Transverse colon (tissue), 4 donors: Measurements from ENCODE around the gene PRSS1. TPM values are rescaled to one million over a fixed set of nuclear protein-coding genes. Genes with fewer than 3 reads are reported as not detected.

ENCODE experiments used
- DNase-seq: peaks from one replicate; pipeline ENCODE4 v3.0.0-alpha.2; 2019
- H3K27ac ChIP-seq, 4 donors: fragments of 200-600 bp; sonication (generic); 2 replicates each; pipeline ENCODE4 v1.5.1; 2016 to 2018; ENCODE audit warnings: inconsistent platforms in 4 of 4
- H3K27me3 ChIP-seq: fragments of 200-600 bp; sonication (generic); 2 replicates; pipeline ENCODE4 v1.5.1; 2017; ENCODE audit warnings: inconsistent platforms
- H3K36me3 ChIP-seq, 4 donors: fragments of 200-600 bp; sonication (generic); 2 replicates each; pipeline ENCODE4 v1.5.1; 2017 to 2019; ENCODE audit warnings: inconsistent platforms in 4 of 4
- H3K4me1 ChIP-seq, 4 donors: fragments of 200-600 bp; sonication (generic); 2 replicates each; pipeline ENCODE4 v1.5.1; 2017 to 2020; ENCODE audit warnings: inconsistent platforms in 4 of 4
- H3K4me3 ChIP-seq, 4 donors: fragments of 200-600 bp; sonication (generic); 1 replicate in 1 of 4; 2 replicates in 3 of 4; pipeline versions ENCODE4 v1.5.1 to v1.6.1; 2017 to 2019; ENCODE audit warnings: inconsistent platforms in 4 of 4
- H3K9me3 ChIP-seq, 2 donors: fragments of 200-600 bp; sonication (generic); 2 replicates each; pipeline ENCODE4 v1.5.1; 2017 to 2019; ENCODE audit warnings: inconsistent platforms in 2 of 2
- CTCF ChIP-seq, 5 experiments: fragments of 200-600 bp in 3 of 5; fragments of 450-650 bp in 2 of 5; sonication (generic) in 3 of 5; IDR thresholded peaks; 1 replicate in 2 of 5; 2 replicates in 3 of 5; pipeline ENCODE4 v1.5.1; 2016 to 2017; ENCODE audit warnings: antibody characterized with exemption in 5 of 5, inconsistent platforms in 3 of 5, mild to moderate bottlenecking in 2 of 5, moderate library complexity in 1 of 5
- EP300 ChIP-seq: sonication (generic); formaldehyde crosslinking; IDR thresholded peaks from one replicate; pipeline ENCODE4 v1.6.1; 2017; ENCODE audit warnings: antibody characterized with exemption, low read depth
- POLR2A ChIP-seq: fragments of 450-650 bp; IDR thresholded peaks from one replicate; pipeline ENCODE4 v1.6.1; 2016; ENCODE audit warnings: antibody characterized with exemption, mild to moderate bottlenecking, moderate library complexity
- POLR2AphosphoS5 ChIP-seq, 3 donors: sonication (generic); formaldehyde crosslinking; IDR thresholded peaks; one replicate each; pipeline ENCODE4 v1.6.1; 2016; ENCODE audit warnings: antibody characterized with exemption in 3 of 3
- WGBS, 2 donors: methylation state at CpG; one replicate each; pipeline ENCODE4 v1.1.5; 2018; ENCODE audit warnings: low coverage in 1 of 2; 5-methylcytosine and 5-hydroxymethylcytosine counted together
- in situ Hi-C, 4 donors: fragments of 200-750 bp; cut with MboI; loops; one replicate each; pipeline versions ENCODE4 v1.15.0 to v1.15.1; 2017; ENCODE audit warnings: low sequenced_read_pairs in 3 of 4, low pct_ligation_motif_present in 1 of 4, low pct_unique_long_range_greater_than_20kb in 1 of 4
- intact Hi-C: fragments of 100-400 bp; cut with DNase I; formaldehyde crosslinking; loops from one replicate; pipeline ENCODE4 v1.15.1; 2023; ENCODE audit warnings: low total_unique reads
- total RNA-seq, 4 donors: library from RNA; depleted of rRNA; stranded (reverse); fragments of >200 nt; gene quantifications; one replicate each; pipeline ENCODE4 v1.1.0, GENCODE V29; 2016

PRSS1 gene
- total RNA-seq, 4 donors from 2014 or later: not detected

- TF ChIP-seq EP300 (no peak), POLR2A (no peak), POLR2AphosphoS5 (IDR thresholded peaks at IDR 0.05) (no peak), CTCF (IDR thresholded peaks at IDR 0.05) (no peak)
- Histone ChIP-seq H3K9me3 (no peaks in the 10 kb centered on the region), H3K4me1 (peaks cover 0 to 4% (median 0%) of the 10 kb centered on the region in 4 donors), H3K36me3 (no peaks in the 10 kb centered on the region), H3K27ac (no peak overlapping the region), H3K4me3 (no peak overlapping the region), H3K27me3 (peaks cover 9% of the 10 kb centered on the region)
- no peak for DNase-seq
- in situ Hi-C loops: loop anchor here in 2 of 4 donors (10.0 to 25.0 kb wide), 2 partner anchors 147 to 149 kb away; no protein-coding TSS in a partner anchor
- 68 to 75% methylated on average over 5 to 7 of the region's 7 CpGs for WGBS, 2 donors
- intact Hi-C loops: loop anchor here (10.0 kb wide), 1 partner anchor 179 kb away; no protein-coding TSS in a partner anchor
Observed at GRCh38 chr7:142784096-142784495, 34.8 kb downstream of the PRSS1 start.

- in situ Hi-C loops (loop anchor here in 2 of 4 donors (10.0 to 25.0 kb wide), 2 partner anchors 147 to 150 kb away; no protein-coding TSS in a partner anchor), intact Hi-C loops (loop anchor here (10.0 kb wide), 1 partner anchor 180 kb away; no protein-coding TSS in a partner anchor)
- Histone ChIP-seq H3K4me3 (no peak overlapping the region), H3K4me1 (peaks cover 0 to 4% (median 0%) of the 10 kb centered on the region in 4 donors), H3K36me3 (no peaks in the 10 kb centered on the region), H3K27ac (no peak overlapping the region), H3K27me3 (peaks cover 9% of the 10 kb centered on the region), H3K9me3 (no peaks in the 10 kb centered on the region)
- TF ChIP-seq POLR2AphosphoS5 (IDR thresholded peaks at IDR 0.05) (no peak), POLR2A (no peak), CTCF (IDR thresholded peaks at IDR 0.05) (no peak), EP300 (no peak)
- DNase-seq: no peak
- 78 to 81% methylated on average over 8 of the region's 8 CpGs for WGBS, 2 donors
Observed at GRCh38 chr7:142784716-142785115, 35.4 kb downstream of the PRSS1 start.

GRCh38 chr7:142785841-142786250, 36.6 kb downstream of the PRSS1 start:
- Histone ChIP-seq H3K4me1 (peaks cover 0 to 4% (median 0%) of the 10 kb centered on the region in 4 donors), H3K27me3 (peaks cover 9% of the 10 kb centered on the region), H3K27ac (no peak overlapping the region), H3K9me3 (no peaks in the 10 kb centered on the region), H3K4me3 (no peak overlapping the region), H3K36me3 (no peaks in the 10 kb centered on the region)
- in situ Hi-C loops: loop anchor here in 2 of 4 donors (10.0 to 25.0 kb wide), 2 partner anchors 149 to 151 kb away; no protein-coding TSS in a partner anchor
- DNase-seq: peak; percentile 37
- intact Hi-C loops: loop anchor here (10.0 kb wide), 1 partner anchor 181 kb away; no protein-coding TSS in a partner anchor
- 84 to 89% methylated on average over 3 to 8 of the region's 8 CpGs for WGBS, 2 donors
- TF ChIP-seq POLR2A (peak; percentile 49), EP300 (no peak), POLR2AphosphoS5 (IDR thresholded peaks at IDR 0.05) (peak in 2 of 3 donors; percentile 36 to 45), CTCF (IDR thresholded peaks at IDR 0.05) (no peak)

- 67 to 87% methylated on average over 1 to 11 of the region's 11 CpGs for WGBS, 2 donors
- in situ Hi-C loops (loop anchor here in 2 of 4 donors (10.0 to 25.0 kb wide), 2 partner anchors 150 to 152 kb away; no protein-coding TSS in a partner anchor), intact Hi-C loops (loop anchor here (10.0 kb wide), 1 partner anchor 182 kb away; no protein-coding TSS in a partner anchor)
Observed at GRCh38 chr7:142787034-142787768, 37.9 kb downstream of the PRSS1 start.

More at GRCh38 chr7:142787034-142787768, 37.9 kb downstream of the PRSS1 start:
- peaks cover 0 to 4% (median 0%) of the 10 kb centered on the region in 4 donors for H3K4me1 ChIP-seq
- peaks cover 7% of the 10 kb centered on the region for H3K27me3 ChIP-seq
- H3K36me3 ChIP-seq: no peaks in the 10 kb centered on the region
- H3K9me3 ChIP-seq: no peaks in the 10 kb centered on the region
- no peak for TF ChIP-seq POLR2A
- TF ChIP-seq EP300: no peak
- no peak for TF ChIP-seq CTCF (IDR thresholded peaks at IDR 0.05)
- no peak for TF ChIP-seq POLR2AphosphoS5 (IDR thresholded peaks at IDR 0.05)
- no peak for DNase-seq
- H3K27ac ChIP-seq: peak overlapping the region in 2 of 4 donors; percentile 19 to 29
- no peak overlapping the region for H3K4me3 ChIP-seq
